WERI-Rb-1 (cell line): ENCODE results near the gene MRPS12.
"Not testable (repeated sequence)": the region's sequence is repeated elsewhere in the genome, so short reads cannot be mapped to it uniquely, and the experiment has no call there.

Experiments
- DNase-seq: peaks from one replicate; pipeline ENCODE4 v3.0.0-alpha.2; 2020
- H3K27ac ChIP-seq: fragments of 250-450 bp; sonication (Bioruptor Pico); 2 replicates; pipeline ENCODE4 v1.5.1; 2020; ENCODE audit warnings: mild to moderate bottlenecking, moderate library complexity
- H3K27me3 ChIP-seq: fragments of 250-450 bp; sonication (Bioruptor Pico); 2 replicates; pipeline ENCODE4 v1.5.1; 2021; ENCODE audit warnings: mild to moderate bottlenecking, low read depth, moderate library complexity; ENCODE audit not compliant: insufficient read depth, severe bottlenecking
- H3K36me3 ChIP-seq: fragments of 250-450 bp; sonication (Bioruptor Pico); 2 replicates; pipeline ENCODE4 v1.5.1; 2020; ENCODE audit warnings: mild to moderate bottlenecking, moderate library complexity
- H3K4me3 ChIP-seq: 2 replicates; pipeline ENCODE4 v1.5.1; 2011; ENCODE audit warnings: low read depth, mild to moderate bottlenecking, control low read depth, low read length
- H3K9me3 ChIP-seq: fragments of 250-450 bp; sonication (Bioruptor Pico); 2 replicates; pipeline ENCODE4 v1.5.1; 2021; ENCODE audit warnings: mild to moderate bottlenecking, moderate library complexity; ENCODE audit not compliant: severe bottlenecking
- CTCF ChIP-seq: IDR thresholded peaks from 2 replicates; pipeline ENCODE4 v1.5.1; 2011; ENCODE audit warnings: low read depth, mild to moderate bottlenecking, control low read depth, inconsistent platforms, low read length

Gene MRPS12

DNA sequence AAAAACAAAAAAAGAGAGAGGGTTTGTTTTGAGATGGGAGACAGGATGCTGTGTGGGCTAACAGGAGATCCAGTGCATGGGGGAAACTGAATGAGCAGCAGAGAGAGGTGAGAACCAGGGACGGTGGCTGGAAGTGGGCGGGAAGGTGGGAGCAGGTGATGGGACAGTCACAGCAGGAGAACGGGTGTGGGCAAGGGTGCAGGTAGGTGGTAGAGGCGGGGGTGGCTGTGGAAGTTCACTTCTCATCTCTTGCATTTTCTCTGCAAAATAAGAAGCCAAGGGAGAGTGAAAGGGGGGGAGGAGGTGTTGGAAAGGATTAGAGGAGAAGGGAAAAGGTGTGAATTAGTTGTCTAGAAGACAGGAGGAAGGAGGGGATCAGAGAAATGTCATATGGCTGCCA is 22.9 kb downstream of the MRPS12 start:
- DNase-seq: no peak
- no peaks in the 10 kb centered on the region for H3K27me3 ChIP-seq
- peaks cover 27% of the 10 kb centered on the region for H3K36me3 ChIP-seq
- H3K4me3 ChIP-seq: no peak overlapping the region
- H3K27ac ChIP-seq: no peak overlapping the region
- TF ChIP-seq CTCF: no peak
- no peaks in the 10 kb centered on the region for H3K9me3 ChIP-seq

DNA sequence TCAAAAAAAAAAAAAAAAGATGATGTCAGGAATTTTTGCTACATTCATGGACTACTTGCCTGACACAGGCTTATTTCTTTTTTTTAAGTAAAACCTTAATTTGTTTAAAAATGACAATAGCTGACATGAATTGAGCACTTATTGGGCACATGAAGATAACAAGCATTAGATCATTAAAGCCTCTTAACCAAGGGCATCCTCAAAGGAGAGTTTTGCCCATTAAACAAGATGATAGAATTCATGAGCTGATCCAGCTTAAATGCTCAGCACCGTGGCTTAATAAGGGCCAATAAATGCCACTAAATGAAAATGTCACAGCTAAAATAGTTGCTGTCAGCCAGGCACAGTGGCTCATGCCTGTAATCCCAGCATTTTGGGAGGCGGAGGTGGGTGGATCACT is 25.5 kb downstream of the MRPS12 start:
- H3K27me3 ChIP-seq: no peaks in the 10 kb centered on the region
- no peak overlapping the region for H3K27ac ChIP-seq
- no peak overlapping the region for H3K4me3 ChIP-seq
- no peak for TF ChIP-seq CTCF
- no peak for DNase-seq
- H3K36me3 ChIP-seq: peaks cover 13% of the 10 kb centered on the region
- no peaks in the 10 kb centered on the region for H3K9me3 ChIP-seq

- no peak overlapping the region for H3K4me3 ChIP-seq
- no peaks in the 10 kb centered on the region for H3K27me3 ChIP-seq
- no peak for DNase-seq
- no peak overlapping the region for H3K27ac ChIP-seq
- TF ChIP-seq CTCF: no peak
- no peaks in the 10 kb centered on the region for H3K9me3 ChIP-seq
- peaks cover 9% of the 10 kb centered on the region for H3K36me3 ChIP-seq
Observed at GRCh38 chr19:38958301-38958700, 27.6 kb downstream of the MRPS12 start.

DNA sequence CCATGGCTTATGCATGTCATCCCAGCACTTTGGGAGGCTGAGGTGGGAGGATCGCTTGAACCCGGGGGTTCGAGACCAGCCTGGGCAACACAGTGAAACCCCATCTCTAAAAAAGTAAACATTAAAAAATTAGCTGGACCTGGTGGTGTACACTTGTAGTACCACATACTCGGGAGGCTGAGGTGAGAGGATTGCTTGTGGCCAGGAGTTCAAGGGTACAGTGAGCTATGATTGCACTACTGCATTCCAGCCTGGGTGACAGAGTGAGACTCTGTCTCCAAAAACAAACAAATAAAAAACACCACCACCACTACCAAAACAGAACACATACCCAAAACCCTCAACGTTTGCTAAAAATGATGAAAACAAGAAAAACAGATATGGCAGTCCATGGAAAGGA is 28.9 kb downstream of the MRPS12 start:
- no peak overlapping the region for H3K4me3 ChIP-seq
- peaks cover 9% of the 10 kb centered on the region for H3K36me3 ChIP-seq
- no peak overlapping the region for H3K27ac ChIP-seq
- no peak for DNase-seq
- H3K9me3 ChIP-seq: no peaks in the 10 kb centered on the region
- TF ChIP-seq CTCF: no peak
- no peaks in the 10 kb centered on the region for H3K27me3 ChIP-seq

DNA sequence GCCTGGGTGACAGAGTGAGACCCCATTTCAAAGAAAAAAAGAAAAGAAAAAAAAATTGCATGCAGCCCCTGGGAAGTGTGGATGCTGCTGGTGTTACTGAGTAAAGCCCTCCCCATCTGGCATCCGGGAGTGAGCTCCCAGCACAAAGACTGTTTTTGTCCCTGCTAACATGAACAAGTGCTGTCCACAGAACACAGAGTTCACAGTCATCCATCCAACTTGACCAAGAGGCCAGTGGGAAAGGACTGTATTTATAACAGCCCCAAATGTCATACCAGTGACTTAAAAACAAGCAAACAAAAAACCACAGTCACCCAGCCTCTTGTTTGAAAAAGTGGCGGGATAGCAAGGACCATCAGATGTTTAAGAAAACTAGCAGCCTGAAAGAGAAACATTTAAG is 34.0 kb downstream of the MRPS12 start:
- Histone ChIP-seq H3K27ac (no peak overlapping the region), H3K4me3 (no peak overlapping the region), H3K9me3 (no peaks in the 10 kb centered on the region), H3K27me3 (no peaks in the 10 kb centered on the region), H3K36me3 (peaks cover 25% of the 10 kb centered on the region)
- DNase-seq: no peak
- no peak for TF ChIP-seq CTCF

DNA sequence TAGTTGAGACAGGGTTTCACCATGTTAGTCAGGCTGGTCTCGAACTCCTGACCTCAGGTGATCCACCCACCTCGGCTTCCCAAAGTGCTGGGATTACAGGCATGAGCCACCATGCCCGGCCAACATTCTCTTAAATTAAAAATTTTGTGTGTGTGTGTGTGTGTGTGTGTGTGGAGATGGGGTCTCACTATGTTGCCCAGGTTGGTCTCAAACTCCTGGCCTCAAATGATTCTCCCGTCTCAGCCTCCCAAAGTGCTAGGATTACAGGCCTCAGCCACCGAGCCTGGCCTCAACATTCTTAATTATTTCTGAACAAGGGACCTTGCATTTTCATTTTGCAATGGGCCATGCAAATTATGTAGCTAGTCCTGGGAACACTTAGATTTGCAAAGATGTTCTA is 35.4 kb downstream of the MRPS12 start:
- H3K27me3 ChIP-seq, H3K27ac ChIP-seq, H3K9me3 ChIP-seq, H3K4me3 ChIP-seq, DNase-seq: not testable (repeated sequence)
- H3K36me3 ChIP-seq: peaks cover 34% of the 10 kb centered on the region
